Measurements from ENCODE around the gene ALG14. TPM values are rescaled to one million over a fixed set of nuclear protein-coding genes. Genes with fewer than 3 reads are reported as not detected.

Gene ALG14
- total and polyA plus RNA-seq, 2 donors (not counting 3 experiments of a cell fraction or from before 2014, with no cell fraction given): 2.6 to 8.6 TPM

DNA sequence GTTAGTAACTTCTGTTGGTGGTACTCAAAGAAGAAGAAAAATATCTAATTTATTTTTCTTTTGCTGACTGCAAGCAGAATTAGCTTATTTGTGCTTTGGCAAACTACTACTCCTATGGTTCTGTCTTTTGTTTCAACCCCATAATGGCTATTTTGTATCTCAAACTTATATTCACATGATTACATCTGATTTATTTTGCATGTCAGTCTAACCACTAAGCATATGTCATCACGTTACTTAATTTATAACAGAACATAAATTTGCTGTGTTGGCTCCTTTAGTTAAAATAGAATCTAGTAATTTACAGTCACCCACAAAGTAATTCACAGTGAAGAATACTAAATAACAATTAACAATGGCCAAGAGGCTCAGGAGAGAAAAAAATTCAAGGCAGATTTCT is 106.7 kb downstream of the ALG14 start:
- Histone ChIP-seq H4K20me1 (replicated peaks; ENCODE audit: control insufficient read depth, extremely low read depth, insufficient read depth, low read length) (no peaks in the 10 kb centered on the region), H3K9me3 (replicated peaks; ENCODE audit: control insufficient read depth, insufficient read depth, low read length) (no peaks in the 10 kb centered on the region), H3K4me2 (ENCODE audit: insufficient read depth, low read length) (no peak overlapping the region), H3K4me1 (ENCODE audit: control insufficient read depth, extremely low read depth, insufficient read depth, low read length) (peaks cover 32% of the 10 kb centered on the region), H3K79me2 (ENCODE audit: control insufficient read depth, insufficient read depth, low read length) (no peaks in the 10 kb centered on the region), H2AFZ (ENCODE audit: low read depth, low read length) (no peak overlapping the region), H3K27me3 (ENCODE audit: control insufficient read depth in 2 of 2, insufficient read depth in 2 of 2, low read length in 2 of 2) (no peaks in the 10 kb centered on the region), H3K9me1 (replicated peaks; ENCODE audit: control insufficient read depth, extremely low read depth, insufficient read depth, low read length) (no peaks in the 10 kb centered on the region), H3K4me3 (replicated peaks in 1 of 3; ENCODE audit: insufficient read depth in 1 of 3, low read depth in 1 of 3, low read length in 3 of 3) (no peak overlapping the region), H3K9ac (replicated peaks; ENCODE audit: extremely low read depth, insufficient read depth, low read length) (no peak overlapping the region), H3K36me3 (ENCODE audit: control insufficient read depth in 2 of 2, extremely low read depth in 1 of 2, insufficient read depth in 2 of 2, low read length in 2 of 2) (no peaks in the 10 kb centered on the region), H3K27ac (ENCODE audit: insufficient read depth, low read depth, low read length) (no peak overlapping the region)
- TF ChIP-seq POLR2A (IDR thresholded peaks at IDR 0.05; ENCODE audit: low read depth, low read length): no peak
- no peak for TF ChIP-seq JUN (IDR thresholded peaks at IDR 0.05; ENCODE audit: borderline replicate concordance, insufficient read depth, insufficient read length, low read depth)
- TF ChIP-seq, protein P1, sequence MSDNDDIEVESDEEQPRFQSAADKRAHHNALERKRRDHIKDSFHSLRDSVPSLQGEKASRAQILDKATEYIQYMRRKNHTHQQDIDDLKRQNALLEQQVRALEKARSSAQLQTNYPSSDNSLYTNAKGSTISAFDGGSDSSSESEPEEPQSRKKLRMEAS (IDR thresholded peaks at IDR 0.05; ENCODE audit: insufficient read depth, insufficient read length): no peak
- no peak for TF ChIP-seq FOS (IDR thresholded peaks at IDR 0.05; ENCODE audit: borderline replicate concordance, insufficient read depth, low read length)
- ChIA-PET POLR2A (no interaction called here), CTCF (no interaction called here)
- FAIRE-seq (no peak), DNase-seq (ENCODE audit: low read depth, low spot score) (no peak)
- intact Hi-C loops (cut with micrococcal nuclease) (loop anchor here (2.0 kb wide), 1 partner anchor 15 kb away; no protein-coding TSS in a partner anchor), dilution Hi-C loops (cut with MboI; ENCODE audit: extremely low pct_ligation_motif_present, low sequenced_read_pairs) (no loop called here)
- BruUV-seq (replicated peaks): no TSS peak

DNA sequence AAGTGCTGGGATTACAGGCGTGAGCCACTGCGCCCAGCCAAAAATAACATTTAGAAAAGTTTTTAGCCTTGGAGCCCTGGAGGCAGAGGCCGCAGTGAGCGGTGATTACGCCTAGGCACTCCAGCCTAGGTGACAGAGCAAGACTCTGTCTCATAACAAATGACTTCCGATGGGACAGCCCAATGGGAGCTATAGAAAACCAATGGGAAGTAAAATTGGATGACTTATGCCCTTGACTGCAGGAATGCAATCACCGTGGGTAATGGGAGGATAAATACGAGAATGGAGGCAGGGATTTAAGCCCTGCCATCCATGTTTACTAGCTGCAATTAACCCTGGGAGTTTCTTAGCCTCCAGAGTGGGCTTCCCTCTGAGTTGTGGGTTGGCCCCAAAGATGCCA is 108.9 kb downstream of the ALG14 start:
- intact Hi-C loops (cut with micrococcal nuclease): no loop called here
- ChIA-PET POLR2A (interaction anchor here (1.0 kb wide), 1 partner anchor 15 kb away, joined by 7 read pairs; no protein-coding TSS in a partner anchor), CTCF (interaction anchor here (1.1 to 1.7 kb wide), 3 partner anchors 9 to 109 kb away, joined by 3 to 4 read pairs (median 4); no protein-coding TSS in a partner anchor)
- Histone ChIP-seq H3K27ac (ENCODE audit: insufficient read depth, low read depth, low read length) (no peak overlapping the region), H3K9me3 (replicated peaks; ENCODE audit: control insufficient read depth, insufficient read depth, low read length) (no peaks in the 10 kb centered on the region), H3K9me1 (replicated peaks; ENCODE audit: control insufficient read depth, extremely low read depth, insufficient read depth, low read length) (no peaks in the 10 kb centered on the region), H3K27me3 (ENCODE audit: control insufficient read depth in 2 of 2, insufficient read depth in 2 of 2, low read length in 2 of 2) (no peaks in the 10 kb centered on the region), H3K4me3 (replicated peaks in 1 of 3; ENCODE audit: insufficient read depth in 1 of 3, low read depth in 1 of 3, low read length in 3 of 3) (no peak overlapping the region), H3K36me3 (ENCODE audit: control insufficient read depth in 2 of 2, extremely low read depth in 1 of 2, insufficient read depth in 2 of 2, low read length in 2 of 2) (no peaks in the 10 kb centered on the region), H3K4me1 (ENCODE audit: control insufficient read depth, extremely low read depth, insufficient read depth, low read length) (peaks cover 26% of the 10 kb centered on the region), H3K79me2 (ENCODE audit: control insufficient read depth, insufficient read depth, low read length) (no peaks in the 10 kb centered on the region), H3K9ac (replicated peaks; ENCODE audit: extremely low read depth, insufficient read depth, low read length) (no peak overlapping the region), H2AFZ (ENCODE audit: low read depth, low read length) (no peak overlapping the region), H4K20me1 (replicated peaks; ENCODE audit: control insufficient read depth, extremely low read depth, insufficient read depth, low read length) (no peaks in the 10 kb centered on the region), H3K4me2 (ENCODE audit: insufficient read depth, low read length) (no peak overlapping the region)
- DNase-seq (ENCODE audit: low read depth, low spot score): no peak
- FAIRE-seq: no peak
- no peak for TF ChIP-seq POLR2AphosphoS5 (IDR thresholded peaks at IDR 0.05; ENCODE audit: insufficient read depth, low read depth, low read length)
- no peak for TF ChIP-seq POLR2A (IDR thresholded peaks at IDR 0.05; ENCODE audit: low read depth, low read length)
- TF ChIP-seq EZH2 (IDR thresholded peaks at IDR 0.05; ENCODE audit: borderline replicate concordance, low read depth, low read length, severe bottlenecking): no peak
- TF ChIP-seq JUN (IDR thresholded peaks at IDR 0.05; ENCODE audit: borderline replicate concordance, insufficient read depth, insufficient read length, low read depth): no peak
- TF ChIP-seq GATA2 (IDR thresholded peaks at IDR 0.05; ENCODE audit: insufficient read depth, insufficient read length, low read depth, low read length): no peak
- TF ChIP-seq MYC (IDR thresholded peaks at IDR 0.05; ENCODE audit: low read depth, low read length): no peak
- TF ChIP-seq, protein P1 (IDR thresholded peaks at IDR 0.05; ENCODE audit: insufficient read depth, insufficient read length): no peak
- TF ChIP-seq FOS (IDR thresholded peaks at IDR 0.05; ENCODE audit: borderline replicate concordance, insufficient read depth, low read length): no peak
- TF ChIP-seq CTCF (IDR thresholded peaks at IDR 0.05; ENCODE audit: extremely low read depth in 1 of 2, insufficient read depth in 1 of 2, low read depth in 1 of 2, low read length in 2 of 2): no peak
- BruUV-seq (replicated peaks): no TSS peak
- dilution Hi-C loops (cut with MboI; ENCODE audit: extremely low pct_ligation_motif_present, low sequenced_read_pairs): no loop called here

All from endothelial cell of umbilical vein (primary cell).